PC-3 (cell line): ENCODE data around the gene DLG1. TPM values are rescaled to one million over a fixed set of nuclear protein-coding genes. Genes with fewer than 3 reads are reported as not detected.

Experiments used
- ATAC-seq: fragments of 200-7000 bp; cut with Tn5 transposase; 2 replicates; pipeline ENCODE4 v1.9.1; 2020; ENCODE audit warnings: mild to moderate bottlenecking, moderate library complexity
- BruUV-seq: library from RNA; stranded (reverse); fragments of 400-500 nt; replicated peaks from 2 replicates; lab custom pipeline; 2021; lab: Mats Ljungman, UMichigan
- CTCF ChIA-PET: fragments of 300-600 bp; sonication (Branson Sonifier 250); formaldehyde crosslinking; loops from one replicate; lab custom pipeline; 2022; ENCODE audit warnings: antibody characterized with exemption; lab: Charles Lee
- POLR2A ChIA-PET: fragments of 300-600 bp; sonication (Branson Sonifier 250); formaldehyde crosslinking; loops from one replicate; lab custom pipeline; 2022; ENCODE audit warnings: antibody characterized with exemption; ENCODE audit not compliant: unreplicated experiment; lab: Charles Lee
- DNase-seq: peaks from one replicate; pipeline ENCODE4 v3.0.0-alpha.2; 2015
- H2AFZ ChIP-seq: fragments of 300-600 bp; sonication (generic); 2 replicates; pipeline ENCODE4 v1.6.0; 2016; ENCODE audit warnings: antibody characterized with exemption, low read length
- H3F3A ChIP-seq: fragments of 300-600 bp; sonication (generic); one replicate; pipeline ENCODE4 v1.6.0; 2017; ENCODE audit warnings: antibody characterized with exemption, low read length, control low read depth, mild to moderate bottlenecking; ENCODE audit not compliant: unreplicated experiment
- H3K27ac ChIP-seq: fragments of 300-600 bp; sonication (generic); 2 replicates; pipeline ENCODE4 v1.5.1; 2016; ENCODE audit warnings: mild to moderate bottlenecking, low read length
- H3K27me3 ChIP-seq: fragments of 300-600 bp; sonication (generic); 2 replicates; pipeline ENCODE4 v1.6.1; 2016; ENCODE audit warnings: low read length, mixed read lengths
- H3K36me3 ChIP-seq: fragments of 300-600 bp; sonication (generic); 2 replicates; pipeline ENCODE4 v1.6.1; 2016; ENCODE audit warnings: low read depth, mixed run types, low read length, mixed read lengths
- H3K4me1 ChIP-seq: fragments of 300-600 bp; sonication (generic); 2 replicates; pipeline ENCODE4 v1.5.1; 2016; ENCODE audit warnings: low read length; ENCODE audit not compliant: insufficient read depth
- H3K4me2 ChIP-seq: fragments of 300-600 bp; sonication (generic); 2 replicates; pipeline ENCODE4 v1.6.0; 2016; ENCODE audit warnings: low read length
- H3K4me3 ChIP-seq: fragments of 300-600 bp; sonication (generic); 2 replicates; pipeline ENCODE4 v1.5.1; 2016; ENCODE audit warnings: mild to moderate bottlenecking, low read length, mixed read lengths
- H3K79me2 ChIP-seq: fragments of 300-600 bp; sonication (generic); 2 replicates; pipeline ENCODE4 v1.6.1; 2017; ENCODE audit warnings: low read length, mixed read lengths
- H3K9ac ChIP-seq: fragments of 300-600 bp; sonication (generic); 2 replicates; pipeline ENCODE4 v1.6.0; 2016; ENCODE audit warnings: mild to moderate bottlenecking, low read length
- H3K9me2 ChIP-seq: fragments of 300-600 bp; sonication (generic); replicated peaks from 2 replicates; pipeline ENCODE4 v1.6.1; 2016; ENCODE audit warnings: mixed run types, low read length, mixed read lengths
- H3K9me3 ChIP-seq: fragments of 300-600 bp; sonication (generic); 2 replicates; pipeline ENCODE4 v1.6.1; 2016; ENCODE audit warnings: low read length, mixed read lengths
- H4K20me1 ChIP-seq: fragments of 300-600 bp; sonication (generic); 2 replicates; pipeline ENCODE4 v1.6.1; 2016; ENCODE audit warnings: low read length, mixed read lengths
- EZH2 ChIP-seq: fragments of 300-600 bp; sonication (generic); IDR thresholded peaks from one replicate; pipeline ENCODE4 v1.6.1; 2017; ENCODE audit warnings: antibody characterized with exemption, mild to moderate bottlenecking, low read length; ENCODE audit not compliant: unreplicated experiment
- EZH2phosphoT487 ChIP-seq: fragments of 300-600 bp; sonication (generic); IDR thresholded peaks from 2 replicates; pipeline ENCODE4 v1.6.1; 2018; ENCODE audit warnings: mild to moderate bottlenecking, antibody characterized with exemption, low read length, borderline replicate concordance
- intact Hi-C: fragments of 100-400 bp; cut with micrococcal nuclease; formaldehyde crosslinking; loops from 2 replicates; pipeline ENCODE4 v1.9.0; 2023
- total RNA-seq: library from RNA; depleted of rRNA; stranded (reverse); fragments of >200 nt; gene quantifications from 2 replicates; pipeline ENCODE4 v1.2.3, GENCODE V29; 2014
- TF ChIP-seq, protein P1 (sequence below): fragments of 300-600 bp; sonication (generic); conservative IDR thresholded peaks from 2 replicates; pipeline ENCODE4 v1.5.1; 2017; ENCODE audit warnings: antibody characterized with exemption, low read depth, mild to moderate bottlenecking, low read length

The DLG1 gene
- total RNA-seq, 1 experiment from 2014 or later: 60.8 TPM

DNA sequence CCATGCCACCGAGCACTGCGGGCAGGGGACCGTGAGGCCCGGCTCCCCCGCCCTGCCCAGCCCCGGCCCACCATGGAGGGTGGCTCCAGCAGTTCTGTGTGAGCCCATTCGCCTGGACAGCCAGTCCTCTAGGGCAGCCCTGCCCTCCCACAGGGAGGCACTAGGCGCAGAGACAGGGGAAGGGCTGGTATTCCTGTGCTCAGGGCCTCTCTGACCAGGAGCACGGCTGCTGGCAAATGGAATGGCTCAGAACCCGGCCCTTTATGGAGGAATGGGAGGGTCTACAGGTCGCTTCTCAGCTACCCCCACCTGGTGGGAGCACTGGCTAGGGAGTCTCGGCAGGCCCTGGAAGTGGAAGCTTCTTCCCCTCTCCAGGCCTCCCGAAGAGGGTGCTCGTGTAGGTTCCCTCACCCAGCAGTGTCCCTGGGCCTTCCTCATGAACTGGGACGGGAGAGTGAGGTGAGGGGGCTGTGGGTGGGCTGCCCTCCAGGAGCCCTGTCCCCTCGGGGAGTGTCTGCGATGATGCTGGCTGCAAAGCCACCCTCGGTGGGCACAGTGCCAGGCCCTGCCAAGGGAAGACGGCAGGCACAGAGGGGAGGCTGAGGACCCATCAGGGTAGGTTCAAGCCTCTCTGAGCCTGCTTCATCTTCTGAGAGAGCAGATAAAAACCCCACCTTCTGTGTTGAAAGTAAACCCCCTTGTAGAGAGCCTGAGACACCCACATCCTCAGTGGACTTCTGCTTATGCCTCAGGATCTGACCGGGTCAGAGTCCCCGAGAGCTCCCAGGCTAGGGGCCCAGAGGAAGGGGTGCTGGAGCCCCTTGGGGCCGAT, 270.3 kb downstream of the DLG1 start:
- DNase-seq: no peak
- TF ChIP-seq EZH2phosphoT487 (no peak), EZH2 (no peak)
- TF ChIP-seq, protein P1, sequence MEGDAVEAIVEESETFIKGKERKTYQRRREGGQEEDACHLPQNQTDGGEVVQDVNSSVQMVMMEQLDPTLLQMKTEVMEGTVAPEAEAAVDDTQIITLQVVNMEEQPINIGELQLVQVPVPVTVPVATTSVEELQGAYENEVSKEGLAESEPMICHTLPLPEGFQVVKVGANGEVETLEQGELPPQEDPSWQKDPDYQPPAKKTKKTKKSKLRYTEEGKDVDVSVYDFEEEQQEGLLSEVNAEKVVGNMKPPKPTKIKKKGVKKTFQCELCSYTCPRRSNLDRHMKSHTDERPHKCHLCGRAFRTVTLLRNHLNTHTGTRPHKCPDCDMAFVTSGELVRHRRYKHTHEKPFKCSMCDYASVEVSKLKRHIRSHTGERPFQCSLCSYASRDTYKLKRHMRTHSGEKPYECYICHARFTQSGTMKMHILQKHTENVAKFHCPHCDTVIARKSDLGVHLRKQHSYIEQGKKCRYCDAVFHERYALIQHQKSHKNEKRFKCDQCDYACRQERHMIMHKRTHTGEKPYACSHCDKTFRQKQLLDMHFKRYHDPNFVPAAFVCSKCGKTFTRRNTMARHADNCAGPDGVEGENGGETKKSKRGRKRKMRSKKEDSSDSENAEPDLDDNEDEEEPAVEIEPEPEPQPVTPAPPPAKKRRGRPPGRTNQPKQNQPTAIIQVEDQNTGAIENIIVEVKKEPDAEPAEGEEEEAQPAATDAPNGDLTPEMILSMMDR: no peak
- peak; percentile 11 for ATAC-seq
- peaks cover 4% of the 10 kb centered on the region; the same call in 1 of the 2 replicates for H3K36me3 ChIP-seq
- H3K9me2 ChIP-seq: no peaks in the 10 kb centered on the region
- BruUV-seq: no TSS peak
- H3K4me2 ChIP-seq: peak overlapping the region; percentile 92
- peak overlapping the region; percentile 85 for H3K27ac ChIP-seq
- ChIA-PET CTCF (interaction anchor here (1.6 kb wide), 1 partner anchor 25 kb away, joined by 6 read pairs; no protein-coding TSS in a partner anchor), POLR2A (no interaction called here)
- H3K9ac ChIP-seq: peak overlapping the region; percentile 80
- no peaks in the 10 kb centered on the region for H3F3A ChIP-seq
- H3K9me3 ChIP-seq: no peaks in the 10 kb centered on the region
- H2AFZ ChIP-seq: peak overlapping the region; percentile 78
- H3K79me2 ChIP-seq: peaks cover 23% of the 10 kb centered on the region
- H3K27me3 ChIP-seq: no peaks in the 10 kb centered on the region
- H3K4me3 ChIP-seq: peak overlapping the region; percentile 87
- intact Hi-C loops: loop anchor here (1.0 to 2.0 kb wide), 2 partner anchors 25 to 49 kb away; no protein-coding TSS in a partner anchor
- H4K20me1 ChIP-seq: no peaks in the 10 kb centered on the region
- H3K4me1 ChIP-seq: peaks cover 41% of the 10 kb centered on the region

- peak overlapping the region; percentile 80 for H3K9ac ChIP-seq
- no TSS peak for BruUV-seq
- H3K36me3 ChIP-seq: peaks cover 4% of the 10 kb centered on the region; the same call in 1 of the 2 replicates
- H3K4me1 ChIP-seq: peaks cover 41% of the 10 kb centered on the region
- TF ChIP-seq EZH2phosphoT487 (no peak), EZH2 (no peak)
- TF ChIP-seq, protein P1: no peak
- peaks cover 23% of the 10 kb centered on the region for H3K79me2 ChIP-seq
- intact Hi-C loops: loop anchor here (1.0 kb wide), 1 partner anchor 24 kb away; no protein-coding TSS in a partner anchor
- H3K4me2 ChIP-seq: peak overlapping the region; percentile 92
- no peaks in the 10 kb centered on the region for H4K20me1 ChIP-seq
- ATAC-seq (peak; percentile 66), DNase-seq (peak; percentile 88)
- H2AFZ ChIP-seq: peak overlapping the region; percentile 60
- no peaks in the 10 kb centered on the region for H3K27me3 ChIP-seq
- H3K9me3 ChIP-seq: no peaks in the 10 kb centered on the region
- POLR2A ChIA-PET: no interaction called here
- H3K4me3 ChIP-seq: peak overlapping the region; percentile 87; the same call in 1 of the 2 replicates
- H3K27ac ChIP-seq: peak overlapping the region; percentile 85
- H3F3A ChIP-seq: no peaks in the 10 kb centered on the region
- CTCF ChIA-PET: interaction anchor here (1.6 kb wide), 1 partner anchor 24 kb away, joined by 6 read pairs; no protein-coding TSS in a partner anchor
- H3K9me2 ChIP-seq: no peaks in the 10 kb centered on the region
Observed at GRCh38 chr3:197027151-197027895, 271.1 kb downstream of the DLG1 start.
